CD4-positive, alpha-beta T cell treated with Interleukin-4 for 4 hours (primary cell): Measurements from ENCODE around the gene NARS2.
"Not testable (repeated sequence)": the region's sequence is repeated elsewhere in the genome, so short reads cannot be mapped to it uniquely, and the experiment has no call there.

ENCODE experiments used
- DNase-seq: peaks from one replicate; pipeline ENCODE4 v3.0.0-alpha.2; 2020

The NARS2 gene

DNA sequence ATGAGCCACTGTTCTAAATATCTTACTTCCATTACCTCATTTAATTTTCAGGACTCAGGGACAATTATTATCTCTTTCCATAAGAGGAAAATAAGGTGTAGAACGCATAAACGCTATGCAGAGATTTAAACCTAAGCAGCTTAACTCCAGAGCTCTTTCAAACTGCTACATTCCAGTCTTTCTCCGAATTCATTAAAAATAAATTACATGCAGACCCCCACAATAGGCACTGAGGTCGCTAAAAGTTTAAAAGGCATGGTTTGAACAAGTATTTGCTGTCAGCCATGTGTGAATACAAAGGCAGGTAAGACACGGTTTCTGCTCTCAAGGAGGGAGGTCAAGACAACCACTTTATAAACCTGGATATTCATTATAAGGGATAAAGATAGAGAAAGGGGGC, 983 bp downstream of the NARS2 start:
- no peak for DNase-seq

DNA sequence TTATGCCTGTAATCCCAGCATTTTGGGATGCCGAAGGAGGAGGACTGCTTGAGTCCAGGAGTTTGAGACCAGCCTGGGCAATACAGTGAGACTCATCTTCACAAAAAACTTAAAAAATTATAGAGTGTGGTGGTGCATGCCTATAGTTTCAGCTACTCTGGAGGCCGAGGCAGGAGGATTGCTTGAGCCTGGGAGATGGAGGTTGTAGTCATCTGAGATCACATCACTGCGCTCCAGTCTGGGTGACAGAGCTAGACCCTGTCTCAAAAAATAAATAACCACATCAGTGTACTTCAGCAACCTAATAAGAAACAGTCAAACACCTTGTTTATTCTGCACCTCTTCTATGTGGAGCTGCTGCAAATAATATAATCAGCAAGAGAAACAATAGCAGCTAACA, 1.4 kb downstream of the NARS2 start:
- no peak for DNase-seq

DNA sequence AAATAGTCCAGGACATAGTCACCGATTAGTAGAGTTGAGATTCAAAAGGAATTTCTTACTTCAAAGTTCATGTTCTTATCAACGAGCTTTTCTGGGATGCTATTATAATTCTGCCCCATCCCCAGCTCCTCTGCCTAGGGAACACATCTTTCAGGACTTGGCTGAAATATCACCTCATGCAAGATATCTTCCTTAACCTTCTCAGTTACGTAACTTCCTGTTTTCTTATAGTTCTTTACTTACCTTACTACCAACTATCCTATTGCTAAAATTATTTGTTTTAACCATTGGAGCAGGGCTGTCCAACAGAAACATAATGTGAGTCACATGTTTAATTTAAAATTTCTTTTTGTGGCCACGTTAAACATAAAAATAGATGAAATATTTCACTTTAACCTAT, 2.3 kb downstream of the NARS2 start:
- DNase-seq, result no peak

DNA sequence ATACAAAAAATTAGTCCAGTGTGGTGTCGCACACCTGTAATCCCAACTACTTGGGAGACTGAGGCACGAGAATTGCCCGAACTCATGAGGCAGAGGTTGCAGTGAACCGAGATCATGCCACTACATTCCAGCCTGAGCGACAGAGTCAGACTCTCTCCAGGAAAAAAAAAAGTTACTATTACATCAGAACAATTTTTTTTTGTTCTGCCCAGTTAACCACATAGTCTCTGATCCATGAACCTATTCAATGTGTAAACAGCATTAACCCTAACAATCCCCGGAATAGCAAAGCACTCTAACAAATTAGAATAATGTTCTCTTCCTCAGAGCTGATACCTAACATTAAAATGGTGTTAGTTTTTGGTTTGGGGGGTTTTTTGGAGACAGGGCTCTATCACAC, 4.6 kb downstream of the NARS2 start:
- DNase-seq, result no peak

DNA sequence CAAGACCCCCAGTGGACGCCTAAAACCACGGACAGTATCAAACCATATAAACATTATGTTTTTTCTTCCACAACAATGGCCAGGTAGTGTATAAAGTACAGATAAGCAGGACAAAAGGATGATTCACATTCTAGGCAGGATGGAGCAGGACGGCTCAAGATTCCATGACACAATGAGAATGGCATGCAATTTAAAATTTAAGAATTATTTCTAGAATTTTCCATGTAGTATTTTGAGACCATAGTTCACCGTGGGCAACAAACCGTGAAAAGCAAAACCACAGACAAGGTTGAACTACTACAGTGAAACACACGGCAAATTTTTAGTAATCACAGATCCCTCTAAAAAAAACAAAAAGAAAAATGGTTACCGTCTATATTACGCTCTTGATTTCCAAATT, 7.5 kb downstream of the NARS2 start:
- no peak for DNase-seq

DNA sequence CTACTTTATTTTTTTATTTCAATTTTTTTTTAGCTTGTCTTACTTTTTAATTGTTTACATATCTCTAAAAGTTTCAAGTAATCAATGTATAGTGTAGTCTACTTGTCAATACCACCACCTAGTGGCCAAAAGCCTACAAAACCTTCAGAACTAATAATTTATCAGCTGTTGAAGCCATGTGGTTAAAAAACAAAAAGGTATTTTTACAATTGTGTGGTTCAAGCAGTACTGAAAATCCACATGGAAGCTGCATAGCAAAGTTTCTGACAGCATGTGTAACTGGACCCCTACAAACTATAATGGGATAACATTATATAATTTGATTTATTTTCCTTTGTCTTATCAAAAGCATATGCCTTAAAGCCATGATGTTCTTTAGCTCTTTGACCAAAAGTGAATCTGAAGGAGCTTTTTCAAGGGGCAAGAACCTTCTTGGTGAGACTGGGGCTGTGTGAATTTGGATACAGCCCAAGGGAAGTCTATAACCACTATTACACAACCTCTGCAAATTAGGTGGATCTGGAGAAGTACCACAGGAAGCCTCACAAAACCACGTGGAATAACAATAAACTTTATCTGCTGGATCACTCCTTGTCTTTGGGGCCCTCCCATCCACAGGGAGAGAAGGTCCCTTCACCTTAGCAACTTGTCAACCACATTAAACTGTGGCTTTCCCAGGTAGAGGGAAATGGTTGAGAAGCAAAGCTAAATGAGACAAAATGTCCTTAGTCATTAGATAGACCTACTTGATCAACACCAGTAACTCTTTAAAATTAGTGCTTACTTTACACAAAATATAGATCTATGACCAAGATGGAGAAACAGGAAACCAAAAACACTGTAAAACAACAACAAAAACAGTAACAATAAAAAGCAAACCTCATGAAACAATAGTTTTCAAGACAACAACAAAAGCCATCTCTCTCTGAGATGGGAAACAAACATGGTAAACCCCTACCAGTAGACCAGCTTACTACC, 9.9 kb downstream of the NARS2 start:
- peak; percentile 76 for DNase-seq

DNA sequence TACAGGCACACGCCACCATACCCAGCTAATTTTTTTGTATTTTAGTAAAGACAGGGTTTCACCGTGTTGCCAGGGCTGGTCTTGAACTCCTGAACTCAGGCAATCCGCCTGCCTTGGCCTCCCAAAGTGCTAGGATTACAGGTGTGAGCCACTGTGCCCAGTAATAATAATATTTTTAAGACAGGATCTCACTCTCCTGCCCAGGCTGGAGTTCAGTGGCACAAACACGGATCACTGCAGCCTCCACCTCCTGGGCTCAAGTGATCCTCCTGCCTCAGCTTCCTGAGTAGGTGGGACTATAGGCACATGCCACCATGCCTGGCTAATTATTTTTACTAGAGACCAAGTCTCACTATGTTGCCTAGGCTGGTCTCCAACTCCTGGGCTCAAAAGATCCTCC, 10.6 kb downstream of the NARS2 start:
- not testable (repeated sequence) for DNase-seq

DNA sequence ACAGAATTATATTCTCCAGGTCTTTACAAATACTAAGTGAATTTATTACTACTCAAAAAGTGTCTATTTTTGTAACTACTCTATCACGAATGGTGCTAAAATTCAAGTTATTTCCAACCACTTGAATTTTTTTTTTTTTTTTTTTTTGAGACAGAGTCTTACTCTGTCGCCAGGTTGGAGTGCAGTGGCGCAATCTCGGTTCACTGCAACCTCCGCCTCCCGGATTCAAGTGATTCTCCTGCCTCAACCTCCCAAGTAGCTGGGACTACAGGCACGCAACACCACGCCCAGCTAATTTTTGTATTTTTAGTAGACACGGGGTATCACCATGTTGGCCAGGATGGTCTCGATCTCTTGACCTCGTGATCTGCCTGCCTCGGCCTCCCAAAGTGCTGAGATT, 11.6 kb downstream of the NARS2 start:
- not testable (repeated sequence) for DNase-seq

DNA sequence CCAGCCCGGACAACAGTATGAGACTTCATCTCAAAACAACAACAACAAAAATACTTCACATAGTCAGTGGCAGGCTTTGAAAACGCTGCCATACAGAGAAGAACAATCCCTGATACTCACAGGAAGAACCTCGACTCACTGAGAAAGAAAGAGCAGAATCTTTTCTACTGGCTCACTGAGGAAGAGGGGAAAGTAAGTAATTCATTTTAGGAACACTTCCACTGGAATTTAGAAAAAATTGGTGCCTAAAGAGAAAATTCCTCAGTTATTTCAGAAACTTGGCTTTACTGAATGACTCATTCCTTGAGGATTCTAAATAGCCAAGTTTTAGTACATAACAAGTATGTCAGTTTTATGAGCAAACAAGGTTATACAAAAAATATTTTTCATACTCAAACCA, 12.3 kb downstream of the NARS2 start:
- no peak for DNase-seq

DNA sequence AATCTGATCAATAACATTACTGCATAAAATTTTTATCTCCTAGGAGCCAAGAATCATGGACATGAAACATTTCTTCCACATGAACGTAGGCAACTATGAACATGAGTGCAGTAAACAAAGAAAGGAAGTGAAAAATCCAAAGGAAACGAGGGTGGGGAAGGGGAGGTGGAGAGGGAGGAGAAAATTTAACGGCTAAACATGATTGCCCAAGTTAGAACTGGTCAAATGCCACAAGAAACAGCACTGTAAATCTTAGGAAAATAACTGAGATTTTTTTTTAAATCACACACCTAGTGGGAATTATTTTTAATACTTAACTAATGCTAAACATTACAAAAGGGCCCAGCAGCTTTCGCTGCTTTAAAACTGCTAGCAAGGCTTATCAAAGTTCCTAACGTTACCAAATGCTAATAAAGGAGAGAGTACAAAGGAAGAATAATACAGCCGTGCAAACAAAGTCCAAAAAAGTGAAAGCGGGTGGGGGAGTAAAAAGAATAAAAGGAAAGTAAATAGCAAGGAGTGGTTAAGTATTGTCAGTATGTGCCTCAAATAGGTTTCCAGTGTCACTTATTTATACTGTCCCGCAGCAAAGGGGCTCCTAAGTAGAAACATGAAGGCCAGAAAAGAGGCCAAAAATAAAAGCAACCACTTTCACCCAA, 13.7 kb downstream of the NARS2 start:
- peak; percentile 8 for DNase-seq

DNA sequence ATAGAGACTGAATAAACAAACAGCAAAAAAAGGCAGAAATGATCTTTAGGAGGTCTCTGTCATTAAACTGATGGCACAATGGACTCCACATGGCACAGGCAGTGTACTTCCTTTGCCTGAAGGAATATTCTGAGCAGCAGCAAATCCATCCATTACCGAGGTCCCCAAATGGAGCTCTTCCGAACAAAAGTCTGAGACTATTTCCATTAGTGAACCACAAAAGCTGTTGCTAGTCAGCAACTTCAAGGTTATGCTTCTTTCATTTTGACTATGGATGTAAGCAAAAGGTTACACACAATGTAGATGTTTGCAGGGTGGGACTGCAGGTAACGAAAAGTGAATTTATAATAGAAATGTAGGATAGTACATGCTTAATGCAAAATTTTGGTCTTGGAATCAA, 14.5 kb downstream of the NARS2 start:
- no peak for DNase-seq

DNA sequence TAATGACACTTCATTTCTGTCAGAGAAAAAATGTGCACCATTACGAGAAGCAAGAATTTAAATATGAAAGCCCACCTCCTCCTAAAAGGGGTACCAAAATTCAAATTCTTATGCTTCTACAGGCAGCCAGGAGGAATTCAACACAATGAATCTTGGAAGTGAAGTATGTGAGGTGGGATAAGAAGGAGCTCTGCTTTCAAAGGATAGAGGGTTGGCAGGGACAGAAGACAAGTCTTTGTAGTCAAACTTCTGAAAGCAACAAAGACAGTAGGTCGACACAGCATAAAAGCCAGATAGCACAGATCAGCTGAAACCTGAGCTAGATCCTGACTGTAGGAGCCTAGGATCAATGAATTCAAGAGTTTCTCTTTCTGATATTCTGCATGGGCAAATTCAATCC, 17.4 kb downstream of the NARS2 start:
- no peak for DNase-seq

DNA sequence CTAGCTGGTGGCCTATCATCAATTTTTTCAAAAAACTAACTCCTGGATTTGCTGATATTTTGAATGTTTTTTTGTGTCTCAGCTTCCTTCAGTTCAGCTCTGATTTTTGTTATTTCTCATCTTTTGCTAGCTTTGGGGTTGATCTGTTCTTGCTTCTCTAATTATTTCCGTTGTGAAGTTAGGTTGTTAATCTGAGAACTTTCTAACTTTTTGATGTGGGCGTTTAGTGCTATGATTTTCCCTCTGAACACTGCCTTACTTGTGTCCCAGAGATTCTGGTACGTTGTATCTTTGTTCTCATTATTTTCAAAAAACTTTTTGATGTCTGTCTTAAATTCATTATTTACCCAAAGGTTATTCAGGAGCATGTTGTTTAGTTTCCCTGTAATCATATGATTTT, 19.1 kb downstream of the NARS2 start:
- DNase-seq, result no peak

DNA sequence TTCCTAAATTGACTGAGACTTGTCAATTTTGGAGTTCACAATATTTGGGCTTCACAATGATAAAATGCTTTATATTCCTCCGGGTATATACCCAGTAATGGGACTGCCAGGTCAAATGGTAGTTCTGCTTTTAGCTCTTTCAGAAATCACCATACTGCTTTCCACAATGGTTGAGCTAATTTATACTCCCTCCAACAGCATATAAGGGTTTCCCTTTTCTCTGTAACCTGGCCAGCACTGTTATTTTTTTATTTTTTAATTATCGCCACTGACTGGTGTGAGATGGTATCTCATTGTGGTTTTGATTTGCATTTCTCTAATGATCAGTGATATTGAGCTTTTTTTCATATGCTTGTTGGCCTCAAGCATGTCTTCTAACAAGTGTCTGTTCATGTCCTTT, 21.8 kb downstream of the NARS2 start:
- DNase-seq, result no peak

DNA sequence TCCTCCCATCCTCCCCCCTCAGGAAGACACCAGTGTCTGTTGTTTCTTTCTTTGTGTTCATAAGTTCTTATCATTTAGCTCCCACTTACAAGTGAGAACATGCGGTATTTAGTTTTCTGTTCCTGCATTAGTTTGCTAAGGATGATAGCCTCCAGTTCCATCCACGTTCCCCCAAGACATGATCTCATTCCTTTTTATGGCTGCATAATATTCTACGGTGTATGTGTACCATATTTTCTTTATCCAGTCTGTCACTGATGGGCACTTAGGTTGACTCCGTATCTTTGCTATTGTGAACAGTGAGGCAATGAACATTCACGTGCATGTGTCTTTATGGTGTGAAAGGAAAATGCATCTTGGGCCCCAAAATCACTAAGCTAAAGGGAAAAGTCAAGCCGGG, 22.5 kb downstream of the NARS2 start:
- DNase-seq, result not testable (repeated sequence)

DNA sequence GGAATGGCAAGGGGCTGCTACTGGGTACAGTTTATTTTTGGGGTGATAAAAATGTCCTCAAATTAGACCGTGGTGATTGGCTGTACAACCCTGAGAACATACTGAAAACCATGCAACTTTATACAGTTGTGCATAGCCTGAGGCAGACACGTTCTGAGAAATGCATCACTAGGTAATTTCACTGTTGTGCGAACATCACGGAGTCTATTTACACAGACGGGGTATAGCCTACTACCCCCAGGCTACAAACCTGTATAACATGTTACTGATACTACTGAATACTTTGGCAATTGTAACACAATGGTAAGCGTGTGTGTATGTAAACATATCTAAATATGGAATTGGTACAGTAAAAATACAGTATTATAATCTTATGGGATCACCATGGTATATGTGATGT, 23.6 kb downstream of the NARS2 start:
- DNase-seq, result no peak

DNA sequence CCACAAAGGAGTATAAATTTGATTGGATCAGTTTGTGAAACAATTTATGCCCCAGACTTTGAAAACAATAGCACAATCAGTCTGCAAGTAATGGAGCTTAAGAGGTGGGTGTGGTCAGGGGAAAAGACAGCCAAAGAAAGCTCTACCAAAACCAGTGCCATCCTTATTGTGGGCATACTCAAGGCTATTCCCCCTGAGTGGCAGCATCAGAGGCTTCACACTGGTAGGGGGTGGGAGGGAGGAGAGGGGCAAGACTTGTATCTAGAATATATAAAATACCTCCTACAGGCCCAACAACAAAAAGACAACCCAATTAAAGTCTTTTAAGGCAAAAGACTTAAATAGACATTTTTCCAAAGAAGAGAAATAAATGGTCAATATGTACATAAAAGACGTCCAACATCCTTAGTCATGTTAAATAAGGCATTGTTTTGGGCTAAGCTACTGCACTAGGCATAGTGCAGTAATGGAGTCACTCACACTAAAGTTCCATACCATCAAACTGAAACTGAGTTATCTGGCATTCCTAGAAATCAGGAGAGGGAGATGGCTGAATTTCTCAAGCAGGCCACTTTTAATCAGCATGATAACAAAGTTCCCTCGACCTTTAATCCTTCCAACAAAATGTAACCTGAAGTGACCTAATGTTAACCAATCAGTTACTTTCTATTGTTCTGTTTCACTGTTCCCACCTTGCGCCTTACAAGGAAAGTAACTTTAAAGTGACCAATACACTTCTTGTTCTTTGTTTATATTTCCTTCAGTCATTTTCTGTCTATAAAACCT, 24.8 kb downstream of the NARS2 start:
- DNase-seq, result no peak

DNA sequence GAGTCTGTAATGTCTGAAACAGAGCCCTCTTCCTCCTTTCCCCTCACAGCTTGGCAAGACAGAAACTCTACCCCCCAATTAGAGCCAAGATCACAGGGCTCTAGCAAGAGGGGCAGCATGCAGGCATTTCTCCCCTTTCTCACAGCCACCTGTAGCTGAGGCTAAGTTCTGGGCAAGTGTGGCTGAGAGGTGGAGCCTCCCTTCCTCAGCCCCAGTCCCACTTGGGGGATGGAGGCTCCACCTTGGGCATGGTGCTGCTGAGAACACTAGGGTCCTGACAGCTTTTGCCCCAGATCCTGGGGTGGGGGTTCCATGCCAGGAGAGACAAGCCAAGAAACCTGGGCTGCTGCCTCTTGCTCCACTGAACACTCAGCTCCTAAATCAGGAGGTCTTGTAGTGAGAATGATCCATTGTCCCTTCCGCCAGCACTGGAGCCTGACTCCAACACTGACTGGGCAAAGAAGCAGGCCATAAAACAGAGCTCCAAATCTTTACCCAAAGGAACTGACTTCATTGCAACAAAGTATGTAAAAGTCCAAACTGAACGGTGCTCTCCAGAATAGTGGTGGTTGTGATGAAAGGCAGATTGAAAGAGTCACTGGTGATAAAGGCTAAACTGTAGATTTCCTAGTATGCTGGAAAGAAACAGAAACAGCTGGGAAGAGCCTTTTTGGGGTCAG, 25.6 kb downstream of the NARS2 start:
- no peak for DNase-seq

DNA sequence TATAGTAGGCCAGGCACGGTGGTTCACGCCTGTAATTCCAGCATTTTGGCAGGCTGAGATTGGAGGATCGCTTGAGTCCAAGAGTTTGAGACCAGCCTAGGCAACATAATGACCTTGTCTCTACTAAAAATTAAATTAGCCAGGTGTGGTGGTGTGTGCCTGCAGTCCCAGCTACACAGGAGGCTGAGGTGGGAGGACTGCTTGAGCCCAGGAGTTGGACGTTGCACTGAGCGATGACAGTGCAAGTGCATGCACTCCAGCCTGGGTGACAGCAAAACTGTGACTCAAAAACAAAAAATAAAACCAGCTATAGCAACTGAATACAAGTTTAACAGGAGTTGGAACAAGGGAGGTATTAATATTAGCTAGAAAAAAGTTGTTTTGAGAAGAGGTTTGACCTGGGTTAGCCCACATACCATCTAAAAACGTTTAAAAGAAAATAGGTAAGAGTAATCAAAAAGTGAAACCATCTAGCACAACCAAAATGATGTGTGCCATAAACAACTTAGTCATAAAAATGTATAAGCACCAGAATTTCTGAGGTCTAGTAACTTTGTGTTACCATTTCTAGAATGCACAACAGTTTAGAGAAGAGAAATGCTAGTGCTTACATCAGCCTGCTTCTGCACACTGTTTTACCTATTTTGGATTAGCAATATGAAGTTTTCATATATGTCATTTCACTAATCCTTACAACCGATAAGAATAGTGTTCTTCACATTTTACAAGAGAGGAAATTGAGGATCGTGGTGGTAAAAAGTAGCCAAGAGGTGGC, 26.5 kb downstream of the NARS2 start:
- DNase-seq, result no peak

DNA sequence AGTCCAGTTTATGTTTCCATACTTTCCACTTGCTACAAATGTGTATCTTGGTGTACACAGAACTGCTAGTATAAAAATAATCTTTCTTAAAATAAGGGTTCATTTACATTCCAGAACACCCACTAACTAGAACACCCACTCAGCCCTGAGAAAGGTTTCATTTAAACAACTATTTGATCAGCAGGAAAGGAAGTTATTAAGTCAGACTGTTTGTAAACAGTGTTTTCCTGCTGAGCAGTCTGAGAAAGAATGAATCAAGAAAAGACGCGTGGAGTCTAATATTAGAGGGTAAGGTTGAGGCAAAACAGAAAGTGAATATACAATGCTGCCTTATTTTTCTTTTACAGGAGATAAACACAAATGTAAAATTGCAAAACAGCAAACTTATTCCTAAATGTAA, 32.7 kb downstream of the NARS2 start:
- DNase-seq, result no peak

DNA sequence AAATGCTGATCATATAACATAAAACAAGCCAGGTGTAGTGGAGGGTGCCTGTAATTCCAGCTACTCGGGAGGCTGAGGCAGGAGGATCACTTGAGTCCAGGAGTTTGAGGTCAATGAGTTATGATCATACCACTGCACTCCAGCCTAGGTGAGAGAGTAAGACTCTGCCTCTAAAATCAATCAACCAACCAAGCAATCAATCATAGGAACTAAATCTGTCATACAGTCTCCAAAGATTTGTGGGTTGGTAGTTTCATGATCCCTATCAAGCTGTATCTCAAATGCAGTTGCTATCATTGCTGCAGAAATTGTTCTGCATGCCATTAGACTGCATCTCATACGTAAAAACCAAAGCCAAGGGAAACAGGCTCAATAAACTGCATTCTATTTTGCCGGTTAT, 33.1 kb downstream of the NARS2 start:
- DNase-seq, result no peak

DNA sequence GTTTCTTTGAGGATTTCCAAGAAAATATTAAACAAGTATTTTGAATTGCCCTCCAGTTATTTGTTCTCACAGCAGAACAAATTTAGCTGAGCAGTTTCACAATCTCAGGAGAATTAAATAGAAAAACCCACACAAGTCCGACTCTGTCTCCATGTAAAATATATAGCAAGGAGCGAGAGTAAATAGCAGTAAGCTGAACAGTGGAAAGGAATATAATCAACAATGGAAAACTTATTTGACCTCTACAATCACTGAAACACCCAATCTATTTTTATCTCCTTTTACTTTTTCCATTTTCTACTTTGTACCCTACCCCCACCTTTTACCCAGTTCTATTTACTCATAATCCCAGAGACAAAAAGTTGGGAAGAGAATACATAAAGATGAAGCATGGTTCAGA, 34.4 kb downstream of the NARS2 start:
- no peak for DNase-seq
